Activated T-helper 17 cell treated with anti-CD3 and anti-CD28 coated beads, Interleukin-2, amount 50 U/mL, for 72 hours (primary cell): ENCODE data around the gene SH3RF3. TPM values are rescaled to one million over a fixed set of nuclear protein-coding genes. Genes with fewer than 3 reads are reported as not detected.
"Not testable (repeated sequence)": the region's sequence is repeated elsewhere in the genome, so short reads cannot be mapped to it uniquely, and the experiment has no call there.

Experiments
- ATAC-seq: fragments of 150-1000 bp; cut with Tn5 transposase; replicated peaks from 2 replicates; pipeline ENCODE4 v1.10.0; 2021; ENCODE audit warnings: mild to moderate bottlenecking, moderate library complexity
- H3K27ac Mint-ChIP-seq: one replicate; pipeline ENCODE4 v1.8.0; 2022; ENCODE audit warnings: mixed read lengths
- H3K27me3 Mint-ChIP-seq: one replicate; pipeline ENCODE4 v1.8.0; 2022; ENCODE audit warnings: mixed read lengths
- H3K36me3 Mint-ChIP-seq: one replicate; pipeline ENCODE4 v1.8.0; 2022; ENCODE audit warnings: low read depth, mild to moderate bottlenecking, mixed read lengths
- H3K4me1 Mint-ChIP-seq: one replicate; pipeline ENCODE4 v1.8.0; 2022; ENCODE audit warnings: mixed read lengths
- H3K4me3 Mint-ChIP-seq: one replicate; pipeline ENCODE4 v1.8.0; 2022; ENCODE audit warnings: mild to moderate bottlenecking, mixed read lengths
- H3K9me3 Mint-ChIP-seq: one replicate; pipeline ENCODE4 v1.8.0; 2022; ENCODE audit warnings: mixed read lengths
- total RNA-seq, 2 donors: library from RNA; stranded (reverse); gene quantifications; one replicate each; pipeline ENCODE4 v1.2.3, GENCODE V29; 2022

SH3RF3 gene
- total RNA-seq, 2 donors from 2014 or later = 0.05 TPM; not detected in 1

- ATAC-seq = no peak
- Mint-ChIP-seq H3K9me3 (no peaks in the 10 kb centered on the region), H3K4me3 (no peak overlapping the region), H3K27me3 (peaks cover 24% of the 10 kb centered on the region), H3K4me1 (no peaks in the 10 kb centered on the region), H3K27ac (no peak overlapping the region), H3K36me3 (no peaks in the 10 kb centered on the region)
Measured at GRCh38 chr2:109535217-109535946, 406.4 kb downstream of the SH3RF3 start.

GRCh38 chr2:109536556-109536955, 407.6 kb downstream of the SH3RF3 start:
- not testable (repeated sequence) for H3K36me3 Mint-ChIP-seq, H3K4me3 Mint-ChIP-seq, H3K4me1 Mint-ChIP-seq, H3K27ac Mint-ChIP-seq, H3K9me3 Mint-ChIP-seq, ATAC-seq
- peaks cover 22% of the 10 kb centered on the region for H3K27me3 Mint-ChIP-seq

DNA sequence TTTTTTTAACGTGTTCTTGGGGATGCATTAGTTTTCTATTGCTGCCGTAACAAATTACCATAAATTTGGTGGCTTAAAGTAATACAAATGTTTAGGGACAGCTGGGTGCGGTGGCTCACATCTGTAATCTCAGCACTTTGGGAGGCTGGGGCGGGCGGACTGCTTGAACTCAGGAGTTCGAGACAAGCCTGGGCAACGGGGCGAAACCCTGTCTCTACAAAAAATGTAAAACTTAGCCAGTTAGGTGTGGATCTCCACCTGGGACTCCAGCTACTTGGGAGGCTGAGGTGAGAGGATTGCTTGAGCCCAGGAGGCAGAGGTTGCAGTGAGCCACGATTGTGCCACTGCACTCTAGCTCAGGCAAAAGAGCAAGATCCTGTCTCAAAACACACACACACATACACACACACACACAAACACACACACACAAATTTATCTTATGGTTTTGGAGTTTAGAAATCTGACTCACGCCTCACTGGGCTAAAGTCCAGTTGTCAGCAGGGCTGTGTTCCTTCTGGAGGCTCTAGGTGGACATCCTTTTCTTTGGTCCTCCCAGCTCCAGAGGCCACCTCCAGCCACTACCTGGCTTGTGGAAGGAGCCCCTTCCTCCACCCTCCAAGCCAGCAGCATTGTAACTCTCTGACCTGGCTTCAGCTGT, 408.7 kb downstream of the SH3RF3 start:
- H3K9me3 Mint-ChIP-seq = no peaks in the 10 kb centered on the region
- H3K36me3 Mint-ChIP-seq = no peaks in the 10 kb centered on the region
- H3K27me3 Mint-ChIP-seq = peaks cover 16% of the 10 kb centered on the region
- no peak overlapping the region for H3K27ac Mint-ChIP-seq
- ATAC-seq = no peak
- H3K4me1 Mint-ChIP-seq = no peaks in the 10 kb centered on the region
- no peak overlapping the region for H3K4me3 Mint-ChIP-seq

DNA sequence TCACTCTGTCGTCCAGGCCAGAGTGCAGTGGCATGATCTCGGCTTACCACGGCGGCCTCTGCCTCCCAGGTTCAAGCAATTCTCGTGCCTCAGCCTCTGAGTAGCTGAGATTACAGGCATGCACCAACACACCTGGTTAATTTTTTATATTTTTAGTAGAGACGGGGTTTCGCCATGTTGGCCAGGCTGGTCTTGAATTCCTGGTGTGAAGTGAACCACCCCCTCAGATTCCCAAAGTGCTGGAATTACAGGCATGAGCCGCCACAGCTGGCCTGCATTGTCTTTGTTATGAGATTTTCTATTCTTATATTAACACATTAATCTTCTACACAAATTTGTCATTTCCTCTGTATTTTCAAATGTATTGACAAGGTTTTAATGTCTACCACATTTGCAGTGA, 409.5 kb downstream of the SH3RF3 start:
- H3K4me3 Mint-ChIP-seq = no peak overlapping the region
- H3K9me3 Mint-ChIP-seq = no peaks in the 10 kb centered on the region
- no peaks in the 10 kb centered on the region for H3K4me1 Mint-ChIP-seq
- H3K27me3 Mint-ChIP-seq = peaks cover 16% of the 10 kb centered on the region
- no peaks in the 10 kb centered on the region for H3K36me3 Mint-ChIP-seq
- no peak overlapping the region for H3K27ac Mint-ChIP-seq
- ATAC-seq = no peak

DNA sequence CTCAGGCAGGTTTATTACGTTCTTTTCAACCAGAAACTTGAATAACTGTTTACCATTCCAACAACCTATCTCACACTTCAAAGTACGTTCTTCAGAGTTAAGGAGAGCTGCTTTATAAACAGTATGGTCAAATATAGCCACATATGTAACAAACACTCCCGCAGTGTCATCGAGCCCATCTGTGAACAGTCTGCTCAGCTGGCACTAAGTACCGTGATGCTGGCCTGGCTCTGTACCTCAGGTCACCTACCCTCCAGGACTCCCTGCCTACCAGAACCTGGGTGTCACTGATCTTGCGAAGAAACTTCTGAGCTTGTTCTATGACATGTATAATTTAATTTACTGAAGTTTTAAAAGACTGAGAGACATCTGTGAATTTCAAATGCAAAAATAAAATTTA, 413.4 kb downstream of the SH3RF3 start:
- Mint-ChIP-seq H3K36me3 (no peaks in the 10 kb centered on the region), H3K4me1 (no peaks in the 10 kb centered on the region), H3K27me3 (peaks cover 4% of the 10 kb centered on the region), H3K4me3 (no peak overlapping the region), H3K9me3 (no peaks in the 10 kb centered on the region), H3K27ac (no peak overlapping the region)
- ATAC-seq = no peak

DNA sequence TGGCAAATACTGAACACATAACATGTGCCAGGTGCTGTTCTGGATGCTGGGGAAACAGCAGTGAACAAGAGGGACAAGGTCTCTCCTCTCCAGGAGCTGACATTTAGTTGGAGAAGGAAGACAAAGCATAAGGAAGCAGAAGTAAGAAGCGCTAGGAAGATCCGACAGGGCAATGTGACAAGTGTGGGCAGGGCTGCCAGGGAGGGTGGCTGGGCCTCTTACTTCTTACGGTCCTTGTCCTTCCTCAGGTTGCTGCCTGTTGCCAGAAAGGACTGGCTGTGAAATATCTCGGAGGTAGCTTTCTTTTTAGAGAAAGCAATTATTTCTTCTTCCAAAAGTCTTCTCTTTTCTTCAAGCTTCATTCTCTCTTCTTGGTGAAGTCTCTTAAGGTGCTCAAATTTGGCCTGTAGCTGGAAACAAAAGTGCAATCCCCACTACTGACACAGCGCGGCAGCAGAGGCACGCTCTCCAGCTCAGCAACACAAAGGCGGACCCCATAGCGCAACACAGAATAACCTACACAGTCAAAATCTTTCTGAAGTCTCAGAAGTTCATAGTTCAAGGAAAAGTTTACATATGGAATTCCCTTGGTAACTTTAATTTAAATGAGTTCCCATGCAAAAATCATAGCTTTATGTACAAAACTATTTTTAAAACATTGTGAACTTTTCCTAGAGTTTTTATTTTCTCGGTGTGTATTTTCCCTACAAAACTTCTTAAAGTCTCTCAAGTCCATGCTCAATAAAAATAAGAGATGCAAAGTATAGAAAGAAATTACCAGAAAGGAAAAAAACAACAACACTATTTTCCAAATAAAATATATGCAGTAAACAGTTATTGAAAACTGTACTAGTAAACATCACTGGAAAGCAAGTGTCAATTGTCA, 417.1 kb downstream of the SH3RF3 start:
- peaks cover 4% of the 10 kb centered on the region for H3K27me3 Mint-ChIP-seq
- ATAC-seq = peak; percentile 74
- H3K27ac Mint-ChIP-seq = no peak overlapping the region
- no peaks in the 10 kb centered on the region for H3K36me3 Mint-ChIP-seq
- no peaks in the 10 kb centered on the region for H3K4me1 Mint-ChIP-seq
- no peak overlapping the region for H3K4me3 Mint-ChIP-seq
- no peaks in the 10 kb centered on the region for H3K9me3 Mint-ChIP-seq

DNA sequence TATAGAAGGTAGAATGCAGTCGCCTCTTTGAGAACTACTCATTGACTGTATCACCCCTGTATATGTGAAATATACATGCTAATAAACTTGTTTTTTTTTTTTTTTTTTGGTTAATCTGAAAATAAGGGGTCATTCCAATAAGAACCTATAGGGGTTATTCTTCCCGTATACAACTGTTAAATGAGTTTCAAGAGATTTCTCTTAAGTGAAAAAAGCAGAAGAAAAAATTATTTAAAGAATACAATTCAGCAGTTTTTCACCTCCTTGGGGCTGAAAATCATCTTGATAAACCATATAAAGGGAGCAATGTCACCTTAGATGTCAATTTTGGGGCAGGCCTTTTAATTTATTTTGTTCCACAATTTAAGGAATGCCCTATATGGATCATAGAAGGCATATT, 418.3 kb downstream of the SH3RF3 start:
- Mint-ChIP-seq H3K4me3 (no peak overlapping the region), H3K4me1 (no peaks in the 10 kb centered on the region), H3K27ac (no peak overlapping the region), H3K36me3 (no peaks in the 10 kb centered on the region), H3K27me3 (peaks cover 4% of the 10 kb centered on the region), H3K9me3 (no peaks in the 10 kb centered on the region)
- ATAC-seq = no peak

DNA sequence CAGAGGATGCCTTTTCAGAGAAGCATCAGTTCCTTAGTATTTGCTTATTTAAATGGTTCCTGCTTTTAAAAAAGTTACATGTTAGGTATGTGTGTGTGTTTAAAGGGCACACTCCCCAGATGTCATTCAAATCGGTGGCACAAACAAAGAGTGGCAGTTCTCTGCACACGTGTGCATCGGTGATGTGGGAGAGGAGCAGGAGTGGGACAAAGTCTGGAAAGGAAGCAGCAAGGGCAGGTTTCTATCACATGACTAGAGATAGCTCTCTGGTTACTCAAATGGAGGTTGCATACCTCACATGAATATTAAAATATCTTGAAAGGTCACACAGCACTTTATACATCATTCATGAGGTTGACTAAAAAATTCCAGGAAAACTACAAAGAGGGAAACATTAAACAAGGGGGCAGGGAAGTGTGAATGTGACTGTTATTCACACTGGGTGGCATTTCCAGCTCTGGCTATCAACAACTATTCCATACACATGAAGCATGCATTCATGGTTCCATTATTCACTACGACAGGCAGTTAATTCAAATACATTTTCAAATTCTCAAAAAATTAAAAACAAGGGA, 420.1 kb downstream of the SH3RF3 start:
- Mint-ChIP-seq H3K4me1 (no peaks in the 10 kb centered on the region), H3K27me3 (peaks cover 4% of the 10 kb centered on the region)

More for the DNA sequence above, 420.1 kb downstream of the SH3RF3 start:
- H3K27ac Mint-ChIP-seq = no peak overlapping the region
- no peak overlapping the region for H3K4me3 Mint-ChIP-seq
- ATAC-seq = no peak
- H3K36me3 Mint-ChIP-seq = no peaks in the 10 kb centered on the region
- H3K9me3 Mint-ChIP-seq = no peaks in the 10 kb centered on the region

Other genes starting within 250 kb of the SH3RF3 start
- gene EDAR, start 140.0 kb upstream of the SH3RF3 start, total RNA-seq = not detected